Parathyroid adenoma (tissue), 2 donors: ENCODE data around the gene SGCB.
"Not testable (repeated sequence)": the region's sequence is repeated elsewhere in the genome, so short reads cannot be mapped to it uniquely, and the experiment has no call there.

Experiments
- H2AFZ ChIP-seq: fragments of 300-600 bp; sonication (generic); one replicate; pipeline ENCODE4 v1.7.0; 2017; ENCODE audit warnings: antibody characterized with exemption, mild to moderate bottlenecking
- H3K27ac ChIP-seq: fragments of 300-600 bp; sonication (generic); one replicate; pipeline ENCODE4 v1.7.0; 2017
- H3K27me3 ChIP-seq: fragments of 300-600 bp; sonication (generic); one replicate; pipeline ENCODE4 v1.7.0; 2017; ENCODE audit warnings: low read length; ENCODE audit not compliant: control insufficient read depth, insufficient read depth
- H3K36me3 ChIP-seq: fragments of 300-600 bp; sonication (generic); one replicate; pipeline ENCODE4 v1.7.0; 2017; ENCODE audit warnings: low read length; ENCODE audit not compliant: control insufficient read depth, insufficient read depth
- H3K4me1 ChIP-seq: fragments of 300-600 bp; sonication (generic); one replicate; pipeline ENCODE4 v1.7.0; 2017; ENCODE audit warnings: control low read depth
- H3K4me2 ChIP-seq: fragments of 300-600 bp; sonication (generic); one replicate; pipeline ENCODE4 v1.7.0; 2017; ENCODE audit warnings: low read length
- H3K4me3 ChIP-seq: fragments of 300-600 bp; sonication (generic); one replicate; pipeline ENCODE4 v1.7.0; 2017; ENCODE audit warnings: low read depth, low read length
- H3K79me2 ChIP-seq: fragments of 300-600 bp; sonication (generic); one replicate; pipeline ENCODE4 v1.7.0; 2017; ENCODE audit warnings: control low read depth
- H3K9ac ChIP-seq: fragments of 300-600 bp; sonication (generic); one replicate; pipeline ENCODE4 v1.7.0; 2017; ENCODE audit warnings: mild to moderate bottlenecking
- H3K9me3 ChIP-seq: fragments of 300-600 bp; sonication (generic); one replicate; pipeline ENCODE4 v1.7.0; 2017; ENCODE audit warnings: low read length; ENCODE audit not compliant: control insufficient read depth
- TF ChIP-seq, protein P1 (sequence below): fragments of 300-600 bp; sonication (generic); IDR thresholded peaks from one replicate; pipeline ENCODE4 v1.7.0; 2017; ENCODE audit warnings: antibody characterized with exemption, mild to moderate bottlenecking
- donor health status: primary hyperparathyroidism.

Gene SGCB, protein sequence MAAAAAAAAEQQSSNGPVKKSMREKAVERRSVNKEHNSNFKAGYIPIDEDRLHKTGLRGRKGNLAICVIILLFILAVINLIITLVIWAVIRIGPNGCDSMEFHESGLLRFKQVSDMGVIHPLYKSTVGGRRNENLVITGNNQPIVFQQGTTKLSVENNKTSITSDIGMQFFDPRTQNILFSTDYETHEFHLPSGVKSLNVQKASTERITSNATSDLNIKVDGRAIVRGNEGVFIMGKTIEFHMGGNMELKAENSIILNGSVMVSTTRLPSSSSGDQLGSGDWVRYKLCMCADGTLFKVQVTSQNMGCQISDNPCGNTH

DNA sequence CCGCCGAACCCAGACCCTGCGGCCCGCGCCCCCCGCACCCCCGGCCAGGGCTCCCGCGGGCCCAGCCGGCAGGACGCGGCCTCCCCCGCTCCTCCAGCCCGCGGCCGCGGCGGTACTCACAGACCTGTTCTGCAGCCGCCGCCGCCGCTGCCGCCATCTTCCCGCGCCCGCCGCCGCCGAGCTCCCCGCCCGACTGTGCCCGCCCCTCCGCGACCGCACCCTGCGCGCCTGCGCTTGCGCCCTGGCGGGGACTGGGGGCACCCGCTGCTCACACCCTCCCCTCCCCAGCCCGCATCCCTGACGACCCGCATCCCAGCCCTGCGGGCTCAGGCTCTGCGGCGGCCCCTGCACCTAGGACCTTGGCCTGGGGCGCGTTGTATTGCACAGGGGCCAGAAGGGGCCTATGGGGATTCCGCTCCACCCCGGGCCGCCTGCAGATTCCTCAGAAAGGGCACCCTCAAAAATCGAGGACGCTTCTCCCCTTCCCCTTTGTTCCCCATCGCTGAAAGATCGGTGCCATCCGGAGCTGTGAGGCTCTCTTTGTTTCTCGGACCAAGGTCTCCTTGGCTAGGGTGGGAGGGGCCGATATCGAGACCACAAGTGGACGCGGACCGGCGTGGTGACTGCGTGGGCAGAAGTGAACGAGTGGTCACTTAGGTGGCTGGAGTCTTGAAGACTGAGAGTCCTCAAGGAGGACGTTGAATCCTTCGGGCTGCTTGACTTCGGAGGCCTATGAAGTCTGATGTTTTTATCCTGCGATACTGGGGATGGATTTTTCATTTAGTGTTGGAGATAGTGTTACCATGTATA, at the start of gene SGCB:
Gene SGCB (minus strand): TSS at position 197 of the 810 bp plus-strand sequence. CDS start 40 bp downstream, at position 157.
- Histone ChIP-seq H3K79me2 (peaks cover 4% of the 10 kb centered on the region), H3K4me1 (peaks cover 6% of the 10 kb centered on the region), H3K9me3 (no peaks in the 10 kb centered on the region), H3K27ac (peak within 1 kb of the TSS; percentile 53), H3K4me2 (peak within 1 kb of the TSS; percentile 86), H3K36me3 (no peaks in the 10 kb centered on the region), H3K9ac (no peak within 1 kb of the TSS), H2AFZ (peak within 1 kb of the TSS; percentile 93), H3K27me3 (no peaks in the 10 kb centered on the region), H3K4me3 (peak within 1 kb of the TSS; percentile 63)
- TF ChIP-seq, protein P1, sequence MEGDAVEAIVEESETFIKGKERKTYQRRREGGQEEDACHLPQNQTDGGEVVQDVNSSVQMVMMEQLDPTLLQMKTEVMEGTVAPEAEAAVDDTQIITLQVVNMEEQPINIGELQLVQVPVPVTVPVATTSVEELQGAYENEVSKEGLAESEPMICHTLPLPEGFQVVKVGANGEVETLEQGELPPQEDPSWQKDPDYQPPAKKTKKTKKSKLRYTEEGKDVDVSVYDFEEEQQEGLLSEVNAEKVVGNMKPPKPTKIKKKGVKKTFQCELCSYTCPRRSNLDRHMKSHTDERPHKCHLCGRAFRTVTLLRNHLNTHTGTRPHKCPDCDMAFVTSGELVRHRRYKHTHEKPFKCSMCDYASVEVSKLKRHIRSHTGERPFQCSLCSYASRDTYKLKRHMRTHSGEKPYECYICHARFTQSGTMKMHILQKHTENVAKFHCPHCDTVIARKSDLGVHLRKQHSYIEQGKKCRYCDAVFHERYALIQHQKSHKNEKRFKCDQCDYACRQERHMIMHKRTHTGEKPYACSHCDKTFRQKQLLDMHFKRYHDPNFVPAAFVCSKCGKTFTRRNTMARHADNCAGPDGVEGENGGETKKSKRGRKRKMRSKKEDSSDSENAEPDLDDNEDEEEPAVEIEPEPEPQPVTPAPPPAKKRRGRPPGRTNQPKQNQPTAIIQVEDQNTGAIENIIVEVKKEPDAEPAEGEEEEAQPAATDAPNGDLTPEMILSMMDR: no peak

DNA sequence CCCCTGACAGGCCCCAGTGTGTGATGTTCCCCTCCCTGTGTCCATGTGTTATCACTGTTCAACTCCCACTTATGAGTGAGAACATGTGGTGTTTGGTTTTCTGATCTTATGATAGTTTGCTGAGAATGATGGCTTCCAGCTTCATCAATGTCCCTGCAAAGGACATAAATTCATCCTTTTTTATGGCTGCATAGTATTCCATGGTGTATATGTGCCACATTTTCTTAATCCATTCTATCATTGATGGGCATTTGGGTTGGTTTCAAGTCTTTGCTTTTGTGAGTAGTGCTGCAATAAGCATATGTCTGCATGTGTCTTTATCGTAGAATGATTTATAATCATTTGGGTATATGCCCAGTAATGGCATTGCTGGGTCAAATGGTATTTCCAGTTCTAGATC, 48.3 kb upstream of the SGCB start:
- not testable (repeated sequence) for H3K9me3 ChIP-seq, H3K4me1 ChIP-seq, H3K27me3 ChIP-seq, H3K36me3 ChIP-seq, H2AFZ ChIP-seq, H3K9ac ChIP-seq, H3K79me2 ChIP-seq, H3K27ac ChIP-seq, H3K4me2 ChIP-seq, H3K4me3 ChIP-seq

DNA sequence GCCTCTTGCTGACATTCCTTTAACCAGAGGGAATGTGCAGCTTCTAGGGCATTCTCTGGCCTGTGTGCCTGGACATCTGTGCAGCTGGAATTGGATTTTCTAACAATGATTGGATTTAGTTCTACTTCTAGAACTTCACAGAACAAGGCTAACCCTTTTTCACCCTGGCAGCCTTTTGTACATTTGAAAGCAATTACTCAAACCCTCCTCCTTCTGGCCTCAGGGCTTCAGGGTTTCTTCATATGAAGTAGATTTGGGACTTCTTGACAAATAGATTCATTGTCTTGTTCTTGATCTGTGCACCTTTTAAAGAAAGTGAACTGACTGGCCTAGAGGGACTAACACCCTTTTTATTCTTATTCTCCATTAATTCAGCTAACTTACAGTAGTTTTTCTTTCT, 43.1 kb upstream of the SGCB start:
- H3K4me2 ChIP-seq: no peak overlapping the region
- H3K4me1 ChIP-seq: no peaks in the 10 kb centered on the region
- no peaks in the 10 kb centered on the region for H3K79me2 ChIP-seq
- no peak overlapping the region for H3K27ac ChIP-seq
- H3K9ac ChIP-seq: no peak overlapping the region
- H3K27me3 ChIP-seq: no peaks in the 10 kb centered on the region
- H3K36me3 ChIP-seq: no peaks in the 10 kb centered on the region
- no peak overlapping the region for H3K4me3 ChIP-seq
- H3K9me3 ChIP-seq: no peaks in the 10 kb centered on the region
- TF ChIP-seq, protein P1: no peak
- no peak overlapping the region for H2AFZ ChIP-seq

DNA sequence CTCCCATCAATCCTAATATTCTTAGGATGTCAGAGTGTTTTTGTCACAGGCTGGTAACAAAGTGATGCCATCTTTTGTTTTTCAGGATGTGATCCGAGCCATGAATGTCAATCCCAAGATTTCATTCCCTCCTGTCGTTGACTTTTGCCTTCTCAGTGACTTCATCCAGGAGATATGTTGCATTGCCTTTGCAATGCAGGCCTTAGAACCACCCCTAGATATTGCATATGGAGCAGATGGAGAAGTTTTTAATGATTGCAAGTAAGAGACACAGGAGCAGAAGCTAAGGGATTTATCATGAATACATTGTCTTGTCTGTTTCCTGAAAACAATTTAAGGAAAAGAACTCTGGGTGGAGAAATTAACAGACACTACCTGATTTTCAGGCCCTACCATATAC, 41.6 kb upstream of the SGCB start:
- H3K4me2 ChIP-seq: no peak overlapping the region
- TF ChIP-seq, protein P1: no peak
- no peaks in the 10 kb centered on the region for H3K4me1 ChIP-seq
- no peaks in the 10 kb centered on the region for H3K79me2 ChIP-seq
- H3K27ac ChIP-seq: no peak overlapping the region
- H3K4me3 ChIP-seq: no peak overlapping the region
- H3K36me3 ChIP-seq: no peaks in the 10 kb centered on the region
- H3K27me3 ChIP-seq: no peaks in the 10 kb centered on the region
- H3K9ac ChIP-seq: no peak overlapping the region
- no peaks in the 10 kb centered on the region for H3K9me3 ChIP-seq
- no peak overlapping the region for H2AFZ ChIP-seq

DNA sequence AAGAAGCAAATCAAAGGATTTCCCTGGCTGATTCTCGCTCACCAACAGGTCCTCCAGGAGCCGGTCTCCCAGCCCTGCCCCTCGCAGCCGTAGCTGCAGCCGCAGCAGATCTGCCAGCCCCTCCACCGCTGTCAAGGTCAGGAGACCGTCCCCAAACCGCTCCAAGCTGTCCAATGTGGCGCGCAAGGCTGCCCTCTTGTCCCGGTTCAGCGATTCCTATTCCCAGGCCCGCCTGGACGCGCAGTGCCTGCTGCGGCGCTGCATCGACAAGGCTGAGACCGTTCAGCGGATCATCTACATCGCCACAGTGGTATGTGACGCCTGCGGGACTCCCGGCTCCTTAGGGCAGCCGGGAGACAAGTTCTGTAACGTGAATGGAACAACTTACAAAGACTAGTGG, 38.6 kb upstream of the SGCB start:
- TF ChIP-seq, protein P1: no peak

More for the DNA sequence above, 38.6 kb upstream of the SGCB start:
- Histone ChIP-seq H3K9ac (no peak overlapping the region), H3K27me3 (no peaks in the 10 kb centered on the region), H3K79me2 (no peaks in the 10 kb centered on the region), H3K27ac (no peak overlapping the region), H3K4me2 (no peak overlapping the region), H2AFZ (no peak overlapping the region), H3K36me3 (no peaks in the 10 kb centered on the region), H3K4me3 (no peak overlapping the region), H3K9me3 (peaks cover 2% of the 10 kb centered on the region), H3K4me1 (no peaks in the 10 kb centered on the region)
